Activated CD8-positive, alpha-beta T cell treated with anti-CD3 and anti-CD28 coated beads for 36 hours (primary cell): Measurements from ENCODE around the gene MYZAP. TPM values are rescaled to one million over a fixed set of nuclear protein-coding genes. Genes with fewer than 3 reads are reported as not detected.

Experiments
- ATAC-seq: fragments of 200-7000 bp; cut with Tn5 transposase; one replicate; pipeline ENCODE4 v1.10.0; 2021; ENCODE audit warnings: mild to moderate bottlenecking, moderate library complexity
- CTCF ChIA-PET: fragments of 350-600 bp; sonication (Branson Sonifier 250); formaldehyde crosslinking; loops from one replicate; lab custom pipeline; 2021; ENCODE audit warnings: antibody characterized with exemption; lab: Charles Lee
- POLR2A ChIA-PET: fragments of 350-600 bp; sonication (Branson Sonifier 250); formaldehyde crosslinking; loops from one replicate; lab custom pipeline; 2021; ENCODE audit warnings: antibody characterized with exemption; lab: Charles Lee
- DNase-seq: peaks from one replicate; pipeline ENCODE4 v3.0.0-alpha.2; 2020
- H3K27ac Mint-ChIP-seq: one replicate; pipeline ENCODE4 v1.8.0; 2021; ENCODE audit warnings: mild to moderate bottlenecking, mixed read lengths
- H3K27me3 Mint-ChIP-seq: one replicate; pipeline ENCODE4 v1.8.0; 2021; ENCODE audit warnings: mixed read lengths
- H3K36me3 Mint-ChIP-seq: one replicate; pipeline ENCODE4 v1.8.0; 2021; ENCODE audit warnings: low read depth, mixed read lengths
- H3K4me1 Mint-ChIP-seq: one replicate; pipeline ENCODE4 v1.8.0; 2021; ENCODE audit warnings: low read depth, mixed read lengths
- H3K4me3 Mint-ChIP-seq: one replicate; pipeline ENCODE4 v1.8.0; 2021; ENCODE audit warnings: mild to moderate bottlenecking, moderate library complexity, mixed read lengths
- H3K9me3 Mint-ChIP-seq: one replicate; pipeline ENCODE4 v1.8.0; 2021; ENCODE audit warnings: mixed read lengths
- CTCF ChIP-seq: fragments of 200-600 bp; IDR thresholded peaks from one replicate; pipeline ENCODE4 v1.8.0; 2022; ENCODE audit warnings: antibody characterized with exemption, mild to moderate bottlenecking
- intact Hi-C: fragments of 100-400 bp; cut with micrococcal nuclease; formaldehyde crosslinking; loops from one replicate; pipeline ENCODE4 v1.10.0; 2022
- total RNA-seq, 2 experiments: library from RNA; stranded (reverse); gene quantifications; one replicate each; pipeline ENCODE4 v1.2.3, GENCODE V29; 2021

Gene MYZAP
- total RNA-seq, 2 experiments from 2014 or later: not detected

- Mint-ChIP-seq H3K4me3 (no peak overlapping the region), H3K27ac (no peak overlapping the region), H3K9me3 (no peaks in the 10 kb centered on the region), H3K27me3 (peaks cover 5% of the 10 kb centered on the region), H3K36me3 (no peaks in the 10 kb centered on the region), H3K4me1 (no peaks in the 10 kb centered on the region)
- ChIA-PET CTCF (no interaction called here), POLR2A (no interaction called here)
- DNase-seq (no peak), ATAC-seq (no peak)
- intact Hi-C loops: no loop called here
- no peak for TF ChIP-seq CTCF
Observed at GRCh38 chr15:57646087-57646486, 54.4 kb downstream of the MYZAP start.

DNA sequence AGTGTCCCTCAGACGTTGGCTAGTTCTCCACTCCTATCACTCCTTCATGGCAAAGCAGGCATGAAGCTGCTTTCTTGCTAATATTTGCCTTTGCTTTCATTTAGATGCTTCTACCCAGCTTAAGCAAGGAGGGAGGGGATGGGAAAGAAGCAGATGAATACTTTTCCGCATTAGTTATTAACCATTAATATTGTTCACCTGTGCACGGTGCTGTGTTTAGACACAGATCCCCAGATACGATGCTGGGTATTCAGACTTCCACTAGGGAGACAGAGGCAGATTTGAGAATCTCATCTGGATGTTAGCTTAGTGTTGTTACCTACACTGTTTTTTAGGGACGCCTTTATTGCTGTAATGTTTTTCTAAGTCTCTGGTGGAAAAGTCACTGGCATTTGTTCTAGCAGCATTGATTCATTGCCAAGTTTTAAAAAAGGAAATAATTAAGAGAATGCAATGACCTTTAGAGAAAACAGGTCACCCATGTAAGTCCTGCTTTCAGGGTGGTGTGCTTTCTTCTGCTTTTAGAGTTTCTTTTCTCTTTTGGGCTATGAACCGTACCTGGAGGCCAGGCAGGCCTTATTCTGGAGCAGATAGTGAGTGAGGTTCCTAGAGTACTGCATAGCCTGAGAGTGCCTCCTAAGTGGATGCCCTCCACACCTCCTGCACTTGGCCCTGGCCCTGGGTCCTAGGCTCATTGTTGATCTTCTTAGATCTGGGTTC is 55.5 kb downstream of the MYZAP start:
- no peaks in the 10 kb centered on the region for H3K36me3 Mint-ChIP-seq

GRCh38 chr15:57647791-57648130 is 56.1 kb downstream of the MYZAP start:
- POLR2A ChIA-PET: no interaction called here
- intact Hi-C loops: no loop called here
- CTCF ChIA-PET: no interaction called here
- H3K4me1 Mint-ChIP-seq: peaks cover 6% of the 10 kb centered on the region
- H3K9me3 Mint-ChIP-seq: no peaks in the 10 kb centered on the region
- no peak for TF ChIP-seq CTCF
- no peak overlapping the region for H3K27ac Mint-ChIP-seq
- H3K36me3 Mint-ChIP-seq: no peaks in the 10 kb centered on the region
- peaks cover 5% of the 10 kb centered on the region for H3K27me3 Mint-ChIP-seq
- DNase-seq: no peak
- no peak for ATAC-seq
- H3K4me3 Mint-ChIP-seq: no peak overlapping the region

More for the DNA sequence above, 55.5 kb downstream of the MYZAP start:
- CTCF ChIA-PET: no interaction called here
- DNase-seq (no peak), ATAC-seq (no peak)
- Mint-ChIP-seq H3K9me3 (no peaks in the 10 kb centered on the region), H3K27ac (no peak overlapping the region), H3K27me3 (peaks cover 5% of the 10 kb centered on the region), H3K4me1 (peaks cover 5% of the 10 kb centered on the region), H3K4me3 (no peak overlapping the region)
- intact Hi-C loops: no loop called here
- POLR2A ChIA-PET: no interaction called here
- no peak for TF ChIP-seq CTCF

DNA sequence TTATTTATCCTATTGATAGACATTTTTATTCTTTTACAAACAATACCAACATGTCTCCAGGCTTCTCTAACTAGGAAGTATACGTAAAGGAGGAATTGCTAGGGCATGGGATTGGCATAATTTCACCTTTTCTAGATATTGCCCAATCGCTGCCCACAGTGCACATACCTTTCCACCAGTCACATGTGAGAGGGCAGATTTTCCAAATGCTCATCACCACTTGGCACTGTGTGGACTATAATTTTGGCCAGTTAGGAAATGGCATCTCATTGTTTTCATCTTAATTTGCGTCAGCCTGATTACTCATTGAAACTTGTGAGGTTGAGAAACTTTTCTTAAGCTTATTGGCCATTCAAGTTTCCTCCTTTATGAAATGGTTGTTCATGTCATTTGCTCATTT is 57.4 kb downstream of the MYZAP start:
- no peak for ATAC-seq
- POLR2A ChIA-PET: no interaction called here
- peaks cover 5% of the 10 kb centered on the region for H3K27me3 Mint-ChIP-seq
- peaks cover 6% of the 10 kb centered on the region for H3K4me1 Mint-ChIP-seq
- H3K4me3 Mint-ChIP-seq: no peak overlapping the region
- H3K9me3 Mint-ChIP-seq: no peaks in the 10 kb centered on the region
- H3K27ac Mint-ChIP-seq: no peak overlapping the region
- TF ChIP-seq CTCF: no peak
- no peak for DNase-seq
- intact Hi-C loops: no loop called here
- CTCF ChIA-PET: no interaction called here
- H3K36me3 Mint-ChIP-seq: no peaks in the 10 kb centered on the region

DNA sequence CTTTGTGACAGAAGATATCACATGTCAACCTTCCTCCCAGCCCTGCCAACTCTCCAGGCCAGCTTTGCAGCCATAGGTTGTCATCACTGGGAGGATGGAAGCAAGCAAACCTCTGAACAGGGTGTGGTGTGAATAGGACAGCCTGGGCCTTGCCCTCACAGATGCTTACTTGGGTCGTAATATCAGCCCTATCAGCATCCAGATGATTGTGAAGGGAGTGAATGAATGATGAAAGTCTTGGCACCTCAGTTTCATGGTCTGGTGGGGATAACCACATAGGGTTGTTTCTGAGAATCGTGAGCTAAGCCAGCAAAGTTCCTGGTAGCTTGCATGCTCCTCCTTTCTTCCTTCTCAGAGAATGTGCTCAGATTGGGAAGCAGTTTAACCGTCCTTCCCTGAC is 59.7 kb downstream of the MYZAP start:
- ChIA-PET CTCF (no interaction called here), POLR2A (no interaction called here)
- DNase-seq (no peak), ATAC-seq (no peak)
- no peak for TF ChIP-seq CTCF
- Mint-ChIP-seq H3K4me3 (no peak overlapping the region), H3K27ac (no peak overlapping the region), H3K27me3 (peaks cover 3% of the 10 kb centered on the region), H3K4me1 (peaks cover 6% of the 10 kb centered on the region), H3K9me3 (no peaks in the 10 kb centered on the region), H3K36me3 (no peaks in the 10 kb centered on the region)
- intact Hi-C loops: no loop called here
